Measurements from ENCODE around the gene POT1. TPM values are rescaled to one million over a fixed set of nuclear protein-coding genes. Genes with fewer than 3 reads are reported as not detected.

POT1 gene
- total RNA-seq, 1 donor from 2014 or later: 26.4 TPM

Other genes with a start within 250 kb of the POT1 start
- 0.14 and 0.17 TPM in 2 replicates for gene GPR37, start 164.0 kb downstream of the POT1 start, total RNA-seq

Measured in dermis blood vessel endothelial cell (primary cell).